LNCaP clone FGC (cell line): Measurements from ENCODE around the gene ADSS1.

Source experiments
- DNase-seq: peaks from one replicate; pipeline ENCODE4 v3.0.0-alpha.2; 2011; ENCODE audit warnings: low read depth
- H3K4me3 ChIP-seq: 2 replicates; pipeline ENCODE4 v1.5.1; 2011; ENCODE audit warnings: mild to moderate bottlenecking, low read depth, low read length, control low read depth
- CTCF ChIP-seq: IDR thresholded peaks from 2 replicates; pipeline ENCODE4 v1.5.1; 2012; ENCODE audit warnings: mild to moderate bottlenecking; ENCODE audit not compliant: control insufficient read depth, insufficient read depth; ENCODE audit errors: extremely low read depth

Gene ADSS1

DNA sequence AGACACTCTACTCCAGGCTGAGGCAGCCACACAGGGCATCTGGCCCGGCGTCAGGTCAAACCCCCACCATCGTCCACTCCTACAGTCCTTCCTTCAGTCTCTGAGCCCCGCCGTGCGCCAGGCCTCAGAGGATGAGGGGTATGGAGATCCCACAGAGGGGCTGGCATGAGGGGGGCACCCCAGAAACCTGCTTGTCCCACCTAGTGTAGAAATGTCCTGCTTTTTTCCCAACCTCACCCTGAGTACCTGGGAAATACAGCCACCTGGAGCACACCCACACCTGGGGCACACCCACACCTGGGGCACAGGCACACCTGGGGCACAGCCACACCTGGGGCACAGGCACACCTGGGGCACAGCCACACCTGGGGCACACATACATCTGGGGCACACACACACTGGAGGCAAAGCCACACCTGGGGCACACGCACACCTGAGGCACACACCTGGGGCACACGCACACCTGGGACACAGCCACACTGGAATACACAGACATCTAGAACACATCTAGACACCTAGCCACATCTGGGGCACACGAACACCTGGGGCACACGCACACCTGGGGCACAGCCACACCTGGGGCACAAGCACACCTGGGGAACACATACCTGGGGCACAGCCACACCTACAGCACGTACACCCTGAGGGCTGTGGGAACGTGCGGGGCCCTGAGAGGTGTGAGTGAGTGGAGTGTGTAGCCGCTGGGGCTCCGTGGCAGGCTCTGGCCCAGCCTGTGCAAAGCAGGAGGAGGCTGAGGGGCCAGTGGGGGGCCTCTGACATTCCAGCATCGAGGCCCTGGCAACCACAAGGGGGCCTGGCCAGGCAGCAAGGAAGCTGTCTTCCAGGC lies 53.2 kb downstream of the ADSS1 start:
- H3K4me3 ChIP-seq: no peak overlapping the region
- TF ChIP-seq CTCF: no peak
- no peak for DNase-seq

GRCh38 chr14:104777808-104778249 lies 53.8 kb downstream of the ADSS1 start:
- DNase-seq: no peak
- no peak for TF ChIP-seq CTCF
- no peak overlapping the region for H3K4me3 ChIP-seq

DNA sequence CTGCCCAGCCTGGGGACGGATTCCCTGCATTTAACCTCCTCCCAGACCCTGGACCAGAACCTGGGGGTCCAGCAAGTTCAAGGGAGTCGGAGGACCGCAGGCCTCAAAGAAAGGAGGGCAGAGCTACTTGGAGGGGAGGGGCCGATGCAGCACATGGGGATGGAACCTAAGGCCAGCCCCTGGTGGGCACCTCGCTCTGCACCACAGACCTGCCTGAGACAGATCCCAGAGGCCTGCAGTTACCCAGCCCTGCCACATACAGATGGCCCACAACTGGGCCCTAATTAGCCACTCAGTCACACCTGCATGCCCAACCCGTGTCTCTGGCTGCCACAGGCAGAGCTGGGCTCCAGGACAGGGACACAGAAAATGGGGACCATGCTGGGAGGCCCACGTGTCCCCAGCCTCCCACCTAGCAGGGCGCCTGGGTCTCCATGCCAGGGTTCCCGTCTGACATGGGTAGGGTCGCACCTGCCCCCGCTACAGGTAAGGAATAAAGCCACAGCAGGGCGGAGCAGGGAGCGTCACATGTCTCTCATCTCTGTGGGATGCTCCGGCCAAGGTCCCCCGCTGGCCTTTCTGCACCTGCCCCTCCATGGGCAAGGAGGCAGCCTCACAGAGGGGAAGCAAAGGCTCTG lies 54.8 kb downstream of the ADSS1 start:
- no peak for TF ChIP-seq CTCF
- DNase-seq: no peak
- no peak overlapping the region for H3K4me3 ChIP-seq

GRCh38 chr14:104779776-104780512 lies 55.9 kb downstream of the ADSS1 start:
- no peak overlapping the region for H3K4me3 ChIP-seq
- DNase-seq: no peak
- no peak for TF ChIP-seq CTCF

- no peak for DNase-seq
- no peak overlapping the region for H3K4me3 ChIP-seq
- TF ChIP-seq CTCF: no peak
These were observed 56.5 kb downstream of the ADSS1 start for GRCh38 chr14:104780513-104781030.

DNA sequence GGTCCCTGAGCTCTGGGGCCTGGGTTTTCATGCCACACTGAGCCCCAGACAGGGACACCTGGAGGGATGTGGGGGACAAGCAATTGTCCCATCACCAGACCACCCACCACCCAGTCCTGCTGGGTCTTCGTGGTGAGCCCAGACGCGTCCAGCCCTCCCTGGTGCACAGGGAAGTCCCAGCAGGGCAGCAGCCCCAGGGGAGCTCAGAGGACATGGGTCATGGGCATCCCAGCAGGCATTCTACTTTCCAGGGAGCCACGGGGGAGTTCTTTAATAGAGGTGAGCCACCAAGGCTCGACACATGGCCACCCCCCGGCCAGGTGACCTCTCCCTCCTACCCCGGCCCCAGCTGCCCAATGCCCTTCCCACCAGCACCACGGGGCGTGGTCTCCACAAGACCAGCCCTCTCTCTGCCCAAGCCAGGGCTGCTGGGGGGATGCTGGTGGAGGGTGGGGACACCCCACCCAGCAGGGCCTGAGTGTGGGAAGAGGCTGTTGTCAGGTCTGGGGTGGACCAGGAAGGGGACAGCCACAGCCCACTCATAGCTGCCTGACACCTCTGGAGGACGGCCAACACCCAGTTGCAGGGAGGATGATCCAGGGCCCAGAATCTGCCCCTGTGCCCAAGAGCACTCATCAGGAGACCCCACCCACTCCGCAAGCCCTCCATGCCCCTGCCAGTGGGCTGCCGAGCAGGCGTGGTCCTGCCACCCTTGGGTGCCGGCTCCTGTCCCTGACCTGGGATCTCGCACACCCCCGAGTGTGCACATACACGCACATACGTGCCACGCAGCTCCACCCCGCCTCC lies 57.4 kb downstream of the ADSS1 start:
- H3K4me3 ChIP-seq: no peak overlapping the region
- no peak for DNase-seq
- TF ChIP-seq CTCF: no peak
